ENCODE data around the gene HBEGF. TPM values are rescaled to one million over a fixed set of nuclear protein-coding genes. Genes with fewer than 3 reads are reported as not detected.

HBEGF gene
- total RNA-seq, 1 donor from 2014 or later = 7.2 TPM

DNA sequence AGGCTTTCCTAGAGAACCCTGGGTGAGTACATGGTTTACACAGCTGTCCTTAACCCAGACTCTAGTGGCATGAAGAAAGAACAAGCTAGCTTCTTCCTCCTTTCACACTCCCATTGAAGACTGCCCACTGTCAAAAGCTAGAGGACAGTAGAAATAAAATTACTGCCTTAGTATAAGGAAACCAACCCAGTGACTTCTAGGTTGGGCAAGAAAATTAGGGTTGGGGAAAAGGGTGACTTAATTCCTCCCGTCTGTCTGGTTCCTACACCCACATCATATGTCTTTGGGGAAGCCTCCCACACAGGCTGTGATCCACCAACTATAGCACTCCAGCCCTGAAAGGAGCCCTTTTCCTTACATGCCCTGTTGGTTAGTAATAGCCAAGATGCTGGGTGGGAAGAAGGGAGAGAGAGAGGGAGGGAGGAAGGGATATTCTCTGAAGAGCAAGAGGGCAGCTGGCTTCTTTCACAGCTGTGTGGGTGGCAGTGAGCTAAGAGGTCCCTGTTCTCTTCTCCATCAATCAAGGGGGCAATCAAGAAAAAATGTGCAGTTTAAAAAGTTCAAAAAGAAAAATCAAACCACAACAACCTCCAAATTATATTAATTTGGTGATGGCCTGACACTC is 21.7 kb downstream of the HBEGF start:
- Mint-ChIP-seq H3K4me1 (peaks cover 37% of the 10 kb centered on the region), H3K27ac (peak overlapping the region; percentile 84), H3K4me3 (no peak overlapping the region), H3K27me3 (ENCODE audit: low read depth) (no peaks in the 10 kb centered on the region), H3K36me3 (no peaks in the 10 kb centered on the region), H3K9me3 (peaks cover 9% of the 10 kb centered on the region)
- no peak for DNase-seq (ENCODE audit: low spot score in 2 of 2, unreplicated experiment in 2 of 2)
- TF ChIP-seq, protein P1, sequence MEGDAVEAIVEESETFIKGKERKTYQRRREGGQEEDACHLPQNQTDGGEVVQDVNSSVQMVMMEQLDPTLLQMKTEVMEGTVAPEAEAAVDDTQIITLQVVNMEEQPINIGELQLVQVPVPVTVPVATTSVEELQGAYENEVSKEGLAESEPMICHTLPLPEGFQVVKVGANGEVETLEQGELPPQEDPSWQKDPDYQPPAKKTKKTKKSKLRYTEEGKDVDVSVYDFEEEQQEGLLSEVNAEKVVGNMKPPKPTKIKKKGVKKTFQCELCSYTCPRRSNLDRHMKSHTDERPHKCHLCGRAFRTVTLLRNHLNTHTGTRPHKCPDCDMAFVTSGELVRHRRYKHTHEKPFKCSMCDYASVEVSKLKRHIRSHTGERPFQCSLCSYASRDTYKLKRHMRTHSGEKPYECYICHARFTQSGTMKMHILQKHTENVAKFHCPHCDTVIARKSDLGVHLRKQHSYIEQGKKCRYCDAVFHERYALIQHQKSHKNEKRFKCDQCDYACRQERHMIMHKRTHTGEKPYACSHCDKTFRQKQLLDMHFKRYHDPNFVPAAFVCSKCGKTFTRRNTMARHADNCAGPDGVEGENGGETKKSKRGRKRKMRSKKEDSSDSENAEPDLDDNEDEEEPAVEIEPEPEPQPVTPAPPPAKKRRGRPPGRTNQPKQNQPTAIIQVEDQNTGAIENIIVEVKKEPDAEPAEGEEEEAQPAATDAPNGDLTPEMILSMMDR (IDR thresholded peaks at IDR 0.05; ENCODE audit: unreplicated experiment) = no peak

DNA sequence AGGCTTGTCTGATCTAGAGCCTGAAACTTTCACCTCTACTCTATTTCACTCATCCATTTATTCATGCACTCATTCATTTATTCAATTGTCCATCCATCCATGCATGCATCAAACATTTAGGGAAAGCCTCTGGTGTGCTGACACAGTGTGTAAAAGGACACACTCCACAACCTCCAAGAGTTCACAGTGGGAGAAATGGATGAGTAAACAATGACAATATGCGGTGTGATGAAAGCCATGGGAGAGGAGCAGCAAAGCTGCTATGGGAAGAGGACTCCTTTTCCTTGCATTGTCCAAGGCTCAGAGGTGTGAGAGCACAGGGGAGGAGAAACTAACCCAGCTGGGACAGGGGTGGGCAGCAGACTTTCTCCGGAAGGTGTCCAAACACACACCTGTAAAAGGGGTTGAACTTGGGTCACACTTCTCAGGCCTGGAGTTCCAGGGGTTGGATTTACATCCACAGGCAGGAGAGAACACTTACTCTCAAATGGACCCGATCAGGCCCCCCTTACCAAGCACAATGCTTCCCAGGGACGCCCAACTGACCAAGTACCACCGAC is 22.3 kb downstream of the HBEGF start:
- peaks cover 9% of the 10 kb centered on the region for H3K9me3 Mint-ChIP-seq

DNA sequence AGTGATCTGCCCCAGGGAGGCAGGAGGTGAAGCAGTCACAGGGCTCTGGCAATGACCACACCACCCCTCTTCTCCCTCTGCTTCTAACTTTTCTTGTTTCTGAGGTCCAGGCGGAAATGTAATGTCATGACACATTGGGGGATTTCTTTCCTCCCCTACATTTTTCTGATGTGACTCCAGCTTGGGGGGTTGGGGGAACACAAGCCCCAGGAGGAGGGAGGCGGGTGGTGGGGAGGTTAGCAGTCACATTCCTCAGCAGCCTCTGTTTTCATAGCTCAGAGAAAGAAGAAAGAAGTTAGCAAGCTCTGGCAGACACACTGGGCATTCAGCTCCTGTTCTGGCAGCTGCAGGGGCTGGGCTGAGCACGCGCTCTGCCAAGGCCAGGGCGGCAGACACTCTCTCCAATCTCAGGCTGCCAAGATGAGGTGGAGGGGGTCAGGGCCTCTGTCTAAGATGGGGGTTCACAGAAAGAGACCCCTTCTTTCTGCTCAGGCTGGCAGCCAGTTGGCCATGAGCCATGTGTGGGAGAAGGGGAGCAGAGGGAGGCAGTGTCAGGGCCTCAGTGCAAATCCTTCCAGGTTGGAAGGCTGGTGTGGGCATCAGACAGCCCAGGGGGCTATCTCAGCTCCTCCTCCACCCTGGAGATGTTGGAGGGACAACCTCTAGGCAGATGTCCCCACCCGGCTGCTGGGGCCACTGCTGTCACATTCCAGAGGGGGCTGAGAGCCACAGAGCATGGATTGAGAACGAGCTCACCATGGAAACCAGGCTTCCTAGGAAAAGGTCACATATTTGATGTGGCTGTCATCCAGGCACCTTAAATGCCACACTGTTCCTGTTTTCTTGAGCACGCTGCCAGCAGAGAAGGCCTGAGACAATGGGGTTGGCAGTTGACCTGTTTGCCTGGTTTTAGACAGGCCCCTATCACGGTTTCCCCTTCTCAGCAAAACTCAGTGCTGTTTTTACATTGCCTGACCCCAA is 23.4 kb downstream of the HBEGF start:
- Mint-ChIP-seq H3K9me3 (peaks cover 9% of the 10 kb centered on the region), H3K27me3 (ENCODE audit: low read depth) (no peaks in the 10 kb centered on the region), H3K36me3 (no peaks in the 10 kb centered on the region), H3K27ac (peak overlapping the region; percentile 93), H3K4me3 (no peak overlapping the region), H3K4me1 (peaks cover 37% of the 10 kb centered on the region)
- DNase-seq (ENCODE audit: low spot score in 2 of 2, unreplicated experiment in 2 of 2) = no peak
- TF ChIP-seq, protein P1 (IDR thresholded peaks at IDR 0.05; ENCODE audit: unreplicated experiment) = no peak

More for the DNA sequence above, 22.3 kb downstream of the HBEGF start:
- H3K27me3 Mint-ChIP-seq (ENCODE audit: low read depth) = no peaks in the 10 kb centered on the region
- peak overlapping the region; percentile 28 for H3K27ac Mint-ChIP-seq
- no peak for DNase-seq (ENCODE audit: low spot score in 2 of 2, unreplicated experiment in 2 of 2)
- H3K4me3 Mint-ChIP-seq = no peak overlapping the region
- TF ChIP-seq, protein P1 (IDR thresholded peaks at IDR 0.05; ENCODE audit: unreplicated experiment) = no peak
- H3K4me1 Mint-ChIP-seq = peaks cover 37% of the 10 kb centered on the region
- H3K36me3 Mint-ChIP-seq = no peaks in the 10 kb centered on the region

DNA sequence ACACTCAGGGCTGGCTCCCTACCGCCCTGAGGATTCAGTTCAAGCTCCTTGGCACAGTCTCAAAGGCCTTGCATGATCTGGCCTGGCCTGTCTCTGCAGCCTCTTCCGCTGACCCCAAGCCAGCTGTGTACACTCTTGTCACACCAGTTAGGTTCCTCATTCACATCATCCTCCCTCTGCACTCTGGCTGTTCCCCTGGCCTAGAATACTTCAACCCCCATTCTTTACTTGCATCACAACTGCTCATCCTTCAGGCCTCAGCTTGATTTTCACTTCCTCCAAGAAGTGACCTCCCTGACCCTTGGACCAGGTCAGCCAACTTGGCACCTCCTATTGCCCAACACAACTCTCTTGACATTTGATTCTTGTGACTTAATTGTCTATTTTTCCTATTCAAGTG is 24.6 kb downstream of the HBEGF start:
- Mint-ChIP-seq H3K4me3 (no peak overlapping the region), H3K36me3 (no peaks in the 10 kb centered on the region), H3K9me3 (peaks cover 9% of the 10 kb centered on the region), H3K27ac (no peak overlapping the region), H3K4me1 (peaks cover 32% of the 10 kb centered on the region), H3K27me3 (ENCODE audit: low read depth) (no peaks in the 10 kb centered on the region)
- no peak for DNase-seq (ENCODE audit: low spot score in 2 of 2, unreplicated experiment in 2 of 2)
- TF ChIP-seq, protein P1 (IDR thresholded peaks at IDR 0.05; ENCODE audit: unreplicated experiment) = no peak

DNA sequence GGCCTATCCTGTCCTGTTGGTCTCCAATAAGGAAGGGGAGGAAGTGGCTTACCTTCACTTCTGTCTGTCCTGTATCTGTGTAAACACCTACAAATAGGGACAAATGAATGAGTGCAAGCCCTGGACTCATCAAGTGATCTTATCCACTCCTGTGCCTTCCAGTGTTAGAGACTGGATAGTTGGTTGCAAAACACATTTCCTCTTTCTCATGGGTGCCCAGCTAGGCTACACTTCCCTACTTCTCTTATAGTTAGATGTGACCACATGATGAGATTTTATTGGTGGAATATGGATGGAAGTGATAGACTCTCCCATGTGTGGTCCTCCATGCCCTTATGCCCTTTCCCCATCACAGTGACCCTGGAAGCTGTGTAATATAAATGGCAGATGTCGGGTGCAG is 26.6 kb downstream of the HBEGF start:
- Mint-ChIP-seq H3K27ac (no peak overlapping the region), H3K27me3 (ENCODE audit: low read depth) (no peaks in the 10 kb centered on the region), H3K9me3 (peaks cover 9% of the 10 kb centered on the region), H3K4me3 (no peak overlapping the region), H3K4me1 (peaks cover 22% of the 10 kb centered on the region), H3K36me3 (no peaks in the 10 kb centered on the region)
- DNase-seq (ENCODE audit: low spot score in 2 of 2, unreplicated experiment in 2 of 2) = no peak
- TF ChIP-seq, protein P1 (IDR thresholded peaks at IDR 0.05; ENCODE audit: unreplicated experiment) = no peak
